Measurements from ENCODE around the gene IFITM10. TPM values are rescaled to one million over a fixed set of nuclear protein-coding genes. Genes with fewer than 3 reads are reported as not detected.

IFITM10 gene
- total and polyA plus RNA-seq, 10 of the 15 experiments (the other 5 are each of a cell fraction or from before 2014, with no cell fraction given): 0.04 to 0.27 TPM; not detected in 8

GRCh38 chr11:1773994-1774550 is 23.7 kb upstream of the IFITM10 start:
- Histone ChIP-seq H3K4me3 (no peak overlapping the region), H3K79me2 (ENCODE audit: control insufficient read depth, insufficient read depth, low read length) (no peaks in the 10 kb centered on the region), H3K9me3 (replicated peaks; ENCODE audit: control insufficient read depth, insufficient read depth, low read length) (no peaks in the 10 kb centered on the region), H3K27ac (ENCODE audit: control insufficient read depth, insufficient read depth) (no peak overlapping the region), H3K36me3 (ENCODE audit: control insufficient read depth in 2 of 2, insufficient read depth in 2 of 2, low read length in 1 of 2) (no peaks in the 10 kb centered on the region), H2AFZ (ENCODE audit: control insufficient read depth, low read depth, low read length) (no peak overlapping the region), H3K4me1 (ENCODE audit: control insufficient read depth, insufficient read depth, low read length) (peaks cover 4% of the 10 kb centered on the region; the same call in 1 of the 2 replicates), H4K20me1 (ENCODE audit: control insufficient read depth, insufficient read depth) (no peaks in the 10 kb centered on the region), H3K9ac (ENCODE audit: control insufficient read depth, insufficient read depth, low read length) (no peak overlapping the region), H3K4me2 (ENCODE audit: control insufficient read depth, insufficient read depth) (no peak overlapping the region), H3K27me3 (replicated peaks in 1 of 2; ENCODE audit: control insufficient read depth in 2 of 2, insufficient read depth in 2 of 2, low read length in 1 of 2) (no peaks in the 10 kb centered on the region)
- BruUV-seq (replicated peaks): no TSS peak
- no peak for ATAC-seq
- no peak for FAIRE-seq
- no peak for DNase-seq (ENCODE audit: low read depth, low spot score)
- 52% methylated on average over 11 of the region's 11 CpGs for WGBS (ENCODE audit: insufficient coverage, insufficient replicate concordance, low lambda C conversion rate, missing lambda C conversion rate)
- in situ Hi-C loops (cut with MboI) (no loop called here), intact Hi-C loops (cut with micrococcal nuclease; ENCODE audit: unreplicated experiment) (no loop called here)
- ChIA-PET SMC1A (ENCODE audit: uncharacterized antibody, unreplicated experiment) (no interaction called here), POLR2A (no interaction called here), RAD21 (ENCODE audit: unreplicated experiment) (no interaction called here), CTCF (no interaction called here)
- TF ChIP-seq, protein P1, sequence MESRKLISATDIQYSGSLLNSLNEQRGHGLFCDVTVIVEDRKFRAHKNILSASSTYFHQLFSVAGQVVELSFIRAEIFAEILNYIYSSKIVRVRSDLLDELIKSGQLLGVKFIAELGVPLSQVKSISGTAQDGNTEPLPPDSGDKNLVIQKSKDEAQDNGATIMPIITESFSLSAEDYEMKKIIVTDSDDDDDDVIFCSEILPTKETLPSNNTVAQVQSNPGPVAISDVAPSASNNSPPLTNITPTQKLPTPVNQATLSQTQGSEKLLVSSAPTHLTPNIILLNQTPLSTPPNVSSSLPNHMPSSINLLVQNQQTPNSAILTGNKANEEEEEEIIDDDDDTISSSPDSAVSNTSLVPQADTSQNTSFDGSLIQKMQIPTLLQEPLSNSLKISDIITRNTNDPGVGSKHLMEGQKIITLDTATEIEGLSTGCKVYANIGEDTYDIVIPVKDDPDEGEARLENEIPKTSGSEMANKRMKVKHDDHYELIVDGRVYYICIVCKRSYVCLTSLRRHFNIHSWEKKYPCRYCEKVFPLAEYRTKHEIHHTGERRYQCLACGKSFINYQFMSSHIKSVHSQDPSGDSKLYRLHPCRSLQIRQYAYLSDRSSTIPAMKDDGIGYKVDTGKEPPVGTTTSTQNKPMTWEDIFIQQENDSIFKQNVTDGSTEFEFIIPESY (IDR thresholded peaks at IDR 0.05): no peak
- TF ChIP-seq ASH2L (IDR thresholded peaks at IDR 0.05; ENCODE audit: borderline replicate concordance, low read depth) (no peak), ATF7 (IDR thresholded peaks at IDR 0.05; ENCODE audit: low read depth) (no peak), NRF1 (conservative IDR thresholded peaks at IDR 0.05; ENCODE audit: low read depth, low read length) (no peak), ZSCAN29 (IDR thresholded peaks at IDR 0.05) (no peak), RBBP5 (conservative IDR thresholded peaks at IDR 0.05) (no peak)
- TF ChIP-seq, protein P2, sequence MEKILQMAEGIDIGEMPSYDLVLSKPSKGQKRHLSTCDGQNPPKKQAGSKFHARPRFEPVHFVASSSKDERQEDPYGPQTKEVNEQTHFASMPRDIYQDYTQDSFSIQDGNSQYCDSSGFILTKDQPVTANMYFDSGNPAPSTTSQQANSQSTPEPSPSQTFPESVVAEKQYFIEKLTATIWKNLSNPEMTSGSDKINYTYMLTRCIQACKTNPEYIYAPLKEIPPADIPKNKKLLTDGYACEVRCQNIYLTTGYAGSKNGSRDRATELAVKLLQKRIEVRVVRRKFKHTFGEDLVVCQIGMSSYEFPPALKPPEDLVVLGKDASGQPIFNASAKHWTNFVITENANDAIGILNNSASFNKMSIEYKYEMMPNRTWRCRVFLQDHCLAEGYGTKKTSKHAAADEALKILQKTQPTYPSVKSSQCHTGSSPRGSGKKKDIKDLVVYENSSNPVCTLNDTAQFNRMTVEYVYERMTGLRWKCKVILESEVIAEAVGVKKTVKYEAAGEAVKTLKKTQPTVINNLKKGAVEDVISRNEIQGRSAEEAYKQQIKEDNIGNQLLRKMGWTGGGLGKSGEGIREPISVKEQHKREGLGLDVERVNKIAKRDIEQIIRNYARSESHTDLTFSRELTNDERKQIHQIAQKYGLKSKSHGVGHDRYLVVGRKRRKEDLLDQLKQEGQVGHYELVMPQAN (conservative IDR thresholded peaks at IDR 0.05): no peak

Measured in GM12878 (cell line).